Measurements from ENCODE around the gene HSD11B1L.
"Not testable (repeated sequence)": the region's sequence is repeated elsewhere in the genome, so short reads cannot be mapped to it uniquely, and the experiment has no call there.

The HSD11B1L gene

GRCh38 chr19:5696196-5697021 lies 15.6 kb downstream of the HSD11B1L start:
- H3K4me3 ChIP-seq (ENCODE audit: low read length), result no peak overlapping the region
- no peak for TF ChIP-seq ZNF274 (IDR thresholded peaks at IDR 0.05; ENCODE audit: low read depth, low read length)

GRCh38 chr19:5697022-5697889 lies 16.4 kb downstream of the HSD11B1L start:
- H3K4me3 ChIP-seq (ENCODE audit: low read length), result no peak overlapping the region
- no peak for TF ChIP-seq ZNF274 (IDR thresholded peaks at IDR 0.05; ENCODE audit: low read depth, low read length)

DNA sequence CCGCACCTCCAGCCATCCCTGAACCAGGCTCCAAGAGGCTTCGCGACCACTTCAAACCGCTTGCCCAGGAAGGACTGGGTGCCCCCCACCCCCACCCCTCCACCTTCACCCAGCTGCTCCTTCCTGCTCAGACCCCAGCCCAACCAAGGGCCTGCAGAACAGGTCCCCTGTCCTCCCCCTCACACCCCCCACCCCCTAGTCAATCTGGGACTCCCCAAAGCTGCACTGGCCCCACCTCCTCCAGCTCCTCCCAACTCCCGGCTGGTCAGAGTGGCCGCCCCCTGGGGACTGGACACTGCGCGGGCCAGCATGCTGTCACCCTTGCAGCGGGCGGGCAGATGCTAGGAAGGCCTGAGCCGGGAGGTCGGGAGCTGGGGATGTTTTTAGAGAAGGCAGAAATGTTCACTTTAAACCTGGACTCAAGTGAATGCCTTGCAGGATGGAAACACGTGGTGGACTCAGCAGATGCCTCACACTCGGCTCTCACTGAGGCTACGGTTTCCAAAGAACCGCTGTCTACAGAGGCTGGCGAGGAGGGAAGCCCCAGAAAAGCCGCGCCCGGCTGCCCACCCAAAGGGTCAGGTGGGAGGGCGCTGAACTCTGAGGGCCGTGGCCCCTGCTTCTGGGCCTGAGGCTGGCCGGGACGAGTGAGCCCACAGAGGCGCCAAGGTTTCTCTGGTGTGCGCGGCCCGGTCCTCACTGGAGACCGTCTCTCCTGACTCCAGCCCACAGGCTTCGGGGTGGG lies 17.2 kb downstream of the HSD11B1L start:
- no peak for TF ChIP-seq ZNF274 (IDR thresholded peaks at IDR 0.05; ENCODE audit: low read depth, low read length)
- H3K4me3 ChIP-seq (ENCODE audit: low read length), result no peak overlapping the region

DNA sequence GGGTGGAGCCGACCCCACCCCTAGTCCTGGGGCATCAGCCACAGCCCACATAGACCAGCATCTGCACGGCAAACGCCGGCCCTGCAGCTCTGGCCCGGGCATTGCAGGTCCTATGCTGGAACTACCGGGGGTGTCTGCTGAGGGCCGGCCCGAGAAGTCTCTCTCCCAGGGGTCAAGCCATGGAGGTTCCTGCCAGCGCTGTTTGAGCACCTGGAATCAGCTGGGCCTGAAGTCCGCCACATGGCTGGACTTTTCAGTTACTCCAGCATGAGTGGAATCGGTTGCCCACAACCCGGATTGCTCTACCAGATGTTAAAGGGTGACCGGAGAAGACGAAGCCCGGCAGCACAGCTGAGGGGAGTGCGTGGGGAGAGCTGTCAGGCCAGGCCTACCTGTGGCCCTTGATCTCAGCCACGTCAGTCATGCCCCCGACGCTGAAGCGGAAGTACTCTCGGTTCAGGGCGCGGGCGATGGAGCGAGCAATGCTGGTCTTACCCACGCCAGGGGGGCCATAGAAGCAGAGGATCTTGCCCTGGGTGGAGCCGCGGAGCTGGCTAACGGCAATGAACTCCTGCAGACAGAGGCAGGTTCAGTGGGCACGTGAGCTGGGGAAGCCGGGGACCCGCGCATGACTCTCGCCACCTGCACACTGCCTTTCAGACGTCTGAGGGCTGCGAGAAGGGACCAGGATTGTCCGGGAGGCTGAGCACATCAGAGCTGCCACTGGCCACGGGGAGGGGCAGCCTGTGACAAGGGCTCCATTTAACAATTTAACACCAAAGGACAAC lies 18.0 kb downstream of the HSD11B1L start:
- H3K4me3 ChIP-seq (ENCODE audit: low read length), result no peak overlapping the region
- TF ChIP-seq ZNF274 (IDR thresholded peaks at IDR 0.05; ENCODE audit: low read depth, low read length), result no peak

GRCh38 chr19:5700455-5701092 lies 19.7 kb downstream of the HSD11B1L start:
- TF ChIP-seq ZNF274 (IDR thresholded peaks at IDR 0.05; ENCODE audit: low read depth, low read length), result no peak
- no peak overlapping the region for H3K4me3 ChIP-seq (ENCODE audit: low read length)

- not testable (repeated sequence) for H3K4me3 ChIP-seq (ENCODE audit: low read length)
Observed at GRCh38 chr19:5702053-5702410, 21.2 kb downstream of the HSD11B1L start.

GRCh38 chr19:5703819-5704818 lies 23.3 kb downstream of the HSD11B1L start:
- no peak overlapping the region for H3K4me3 ChIP-seq (ENCODE audit: low read length)
- TF ChIP-seq ZNF274 (IDR thresholded peaks at IDR 0.05; ENCODE audit: low read depth, low read length), result no peak

DNA sequence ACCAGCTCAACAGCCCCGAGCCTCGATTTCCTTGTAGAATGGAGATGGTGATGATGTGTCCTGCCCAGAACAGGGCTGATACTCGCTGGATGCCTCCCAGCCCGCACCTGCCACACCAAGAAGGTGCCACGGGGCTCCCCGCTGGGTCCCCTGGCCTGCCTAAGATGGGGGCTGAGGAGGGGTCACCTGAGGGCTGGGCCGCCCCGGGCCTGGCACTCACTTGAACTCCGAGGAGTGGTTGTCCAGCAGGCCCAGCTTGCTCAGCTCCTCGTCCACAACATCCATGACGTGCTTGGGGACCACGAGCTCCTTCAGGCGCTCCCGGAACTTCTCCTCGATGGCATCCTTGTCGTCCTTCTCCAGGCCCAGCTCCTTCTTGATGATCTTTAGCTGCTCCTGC lies 24.7 kb downstream of the HSD11B1L start:
- TF ChIP-seq ZNF274 (IDR thresholded peaks at IDR 0.05; ENCODE audit: low read depth, low read length), result no peak
- no peak overlapping the region for H3K4me3 ChIP-seq (ENCODE audit: low read length)

DNA sequence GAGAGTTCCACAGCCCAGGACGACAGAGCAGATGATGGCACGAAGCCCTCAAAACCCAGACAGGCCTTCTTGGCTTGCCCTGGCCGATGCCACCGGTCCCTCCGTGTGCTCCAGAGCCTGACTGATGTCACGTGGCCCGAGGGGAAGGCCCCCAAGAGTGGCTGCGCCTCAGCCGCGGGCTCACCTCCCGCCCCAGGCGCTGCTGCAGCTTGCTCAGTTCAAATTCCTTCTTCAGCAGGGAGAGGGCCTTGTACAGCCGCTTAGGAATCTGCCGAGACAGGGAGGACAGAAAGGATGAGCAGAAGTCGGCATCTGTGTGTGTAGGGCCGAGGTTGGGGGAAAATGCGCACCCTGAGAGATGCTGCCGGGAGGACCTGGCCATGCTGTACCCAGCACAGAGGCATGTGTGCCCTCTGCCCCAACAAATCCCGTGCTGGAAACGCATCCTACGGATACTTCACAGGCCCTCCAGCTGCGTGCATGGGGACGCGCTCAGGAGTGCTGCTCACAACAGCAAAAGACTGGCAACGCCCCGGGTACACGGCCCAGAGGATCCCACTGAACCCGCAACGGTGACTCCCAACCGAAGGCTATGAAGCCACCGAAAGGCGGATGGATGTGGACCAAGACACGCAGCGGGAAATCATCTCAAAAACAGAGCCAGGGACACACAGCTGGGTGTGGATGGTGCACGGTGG lies 26.2 kb downstream of the HSD11B1L start:
- TF ChIP-seq ZNF274 (IDR thresholded peaks at IDR 0.05; ENCODE audit: low read depth, low read length), result no peak

DNA sequence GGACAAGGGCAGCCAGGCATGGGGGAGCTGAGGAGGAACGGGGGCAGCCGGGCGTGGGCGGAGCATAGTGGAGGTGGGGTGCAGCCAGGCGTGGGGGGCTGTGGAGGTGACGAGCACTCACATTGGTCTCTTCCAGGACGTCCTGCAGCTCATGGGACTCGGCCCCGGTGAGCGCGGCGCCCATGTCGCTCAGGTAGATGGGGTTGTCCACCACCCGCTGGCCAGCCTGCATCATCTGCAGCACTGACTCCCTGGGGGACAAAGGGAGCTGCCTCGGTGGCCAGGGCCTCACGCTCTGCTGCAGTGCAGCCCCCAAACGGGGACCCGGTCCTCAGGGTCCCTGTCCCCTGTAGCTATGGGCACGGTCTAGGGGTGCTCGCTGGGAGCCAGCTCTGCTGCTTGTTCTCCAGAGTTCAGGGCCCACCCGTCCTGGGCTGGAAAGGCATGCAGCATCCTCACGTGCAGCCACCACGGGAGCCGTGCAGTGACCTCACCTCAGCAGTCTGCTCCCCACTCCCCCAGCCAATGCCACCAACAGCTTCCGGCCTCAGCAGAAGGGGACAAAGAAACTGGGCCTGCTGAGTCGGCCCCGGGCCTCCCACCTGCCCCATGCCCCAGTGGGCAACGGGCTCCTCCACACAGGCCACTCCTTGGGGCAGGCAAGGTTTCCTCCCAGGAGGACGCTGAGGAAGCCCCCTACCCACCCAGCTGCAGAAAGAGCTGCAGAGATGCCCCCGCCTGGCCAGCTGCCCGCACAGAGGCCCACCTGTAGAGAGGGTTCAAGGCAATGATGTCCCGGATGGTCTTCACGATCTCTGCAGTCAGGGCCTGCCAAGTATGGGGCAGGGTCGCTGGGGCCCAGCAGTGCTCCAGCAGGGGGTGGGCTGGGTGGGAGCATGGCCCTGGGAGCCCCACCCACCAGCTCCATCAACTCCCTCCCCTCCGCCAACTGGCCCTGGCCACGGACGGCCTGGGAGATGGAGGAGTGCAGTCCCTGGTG lies 27.0 kb downstream of the HSD11B1L start:
- no peak overlapping the region for H3K4me3 ChIP-seq (ENCODE audit: low read length)
- no peak for TF ChIP-seq ZNF274 (IDR thresholded peaks at IDR 0.05; ENCODE audit: low read depth, low read length)

More for the DNA sequence above, 26.2 kb downstream of the HSD11B1L start:
- H3K4me3 ChIP-seq (ENCODE audit: low read length), result no peak overlapping the region

Data from GM08714 (cell line).